ENCODE results near the gene PRICKLE2.

GRCh38 chr3:64072126-64072525, 153.1 kb downstream of the PRICKLE2 start:
- TF ChIP-seq, protein P1, sequence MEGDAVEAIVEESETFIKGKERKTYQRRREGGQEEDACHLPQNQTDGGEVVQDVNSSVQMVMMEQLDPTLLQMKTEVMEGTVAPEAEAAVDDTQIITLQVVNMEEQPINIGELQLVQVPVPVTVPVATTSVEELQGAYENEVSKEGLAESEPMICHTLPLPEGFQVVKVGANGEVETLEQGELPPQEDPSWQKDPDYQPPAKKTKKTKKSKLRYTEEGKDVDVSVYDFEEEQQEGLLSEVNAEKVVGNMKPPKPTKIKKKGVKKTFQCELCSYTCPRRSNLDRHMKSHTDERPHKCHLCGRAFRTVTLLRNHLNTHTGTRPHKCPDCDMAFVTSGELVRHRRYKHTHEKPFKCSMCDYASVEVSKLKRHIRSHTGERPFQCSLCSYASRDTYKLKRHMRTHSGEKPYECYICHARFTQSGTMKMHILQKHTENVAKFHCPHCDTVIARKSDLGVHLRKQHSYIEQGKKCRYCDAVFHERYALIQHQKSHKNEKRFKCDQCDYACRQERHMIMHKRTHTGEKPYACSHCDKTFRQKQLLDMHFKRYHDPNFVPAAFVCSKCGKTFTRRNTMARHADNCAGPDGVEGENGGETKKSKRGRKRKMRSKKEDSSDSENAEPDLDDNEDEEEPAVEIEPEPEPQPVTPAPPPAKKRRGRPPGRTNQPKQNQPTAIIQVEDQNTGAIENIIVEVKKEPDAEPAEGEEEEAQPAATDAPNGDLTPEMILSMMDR (conservative IDR thresholded peaks at IDR 0.05; ENCODE audit: low read depth in 2 of 2): no peak
- TF ChIP-seq POLR2AphosphoS5 (IDR thresholded peaks at IDR 0.05; ENCODE audit: low read depth) (no peak), EZH2phosphoT487 (IDR thresholded peaks at IDR 0.05; ENCODE audit: unreplicated experiment) (no peak), EZH2 (IDR thresholded peaks at IDR 0.05; ENCODE audit: low read depth, unreplicated experiment) (no peak)

Measured in GM23338 (cell line).